GM23248 (cell line): ENCODE results near the gene NFIC.

Experiments used
- EZH2 ChIP-seq: fragments of 200-600 bp; sonication (generic); IDR thresholded peaks from 2 replicates; pipeline ENCODE4 v1.6.1; 2018; ENCODE audit warnings: antibody characterized with exemption, mild to moderate bottlenecking; ENCODE audit not compliant: insufficient read depth, poor library complexity, severe bottlenecking
- EZH2phosphoT487 ChIP-seq: fragments of 200-600 bp; sonication (generic); IDR thresholded peaks from 2 replicates; pipeline ENCODE4 v1.6.1; 2018; ENCODE audit warnings: antibody characterized with exemption, moderate library complexity, mild to moderate bottlenecking, low read depth; ENCODE audit not compliant: insufficient read depth

DNA sequence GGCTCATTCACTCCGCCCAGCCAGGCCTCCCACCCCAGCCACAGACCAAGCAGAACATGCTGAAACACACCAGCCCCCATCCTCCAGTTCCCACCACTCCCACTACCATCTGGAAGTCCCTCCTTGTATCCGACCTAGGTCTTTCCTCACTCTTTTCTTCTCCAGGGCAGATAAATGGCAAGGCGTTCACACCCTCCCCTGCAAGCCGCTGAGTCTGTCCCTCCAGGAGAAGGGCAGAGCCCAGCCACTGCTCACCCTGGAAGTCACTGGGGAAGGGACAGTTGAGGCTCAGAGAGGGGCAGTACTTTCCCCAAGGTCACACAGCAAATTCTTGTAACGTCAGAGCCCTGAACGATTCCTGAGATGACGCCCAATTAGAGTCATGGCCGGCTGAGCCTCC is 45.5 kb upstream of the NFIC start:
- no peak for TF ChIP-seq EZH2
- TF ChIP-seq EZH2phosphoT487, result no peak
